IMR-90 (cell line): ENCODE results near the gene TBCK. TPM values are rescaled to one million over a fixed set of nuclear protein-coding genes. Genes with fewer than 3 reads are reported as not detected.

ENCODE experiments used
- ATAC-seq: fragments of 200-7000 bp; cut with Tn5 transposase; 2 replicates; pipeline ENCODE4 v1.9.1; 2020; ENCODE audit warnings: low read depth, mild to moderate bottlenecking, moderate library complexity
- BruUV-seq: library from RNA; stranded (reverse); fragments of 400-500 nt; replicated peaks from 2 replicates; lab custom pipeline; 2021; lab: Mats Ljungman, UMichigan
- CTCF ChIA-PET: fragments of 300-600 bp; formaldehyde crosslinking; extraction: SDS; loops from one replicate; lab custom pipeline; 2021; ENCODE audit warnings: antibody characterized with exemption; lab: Yijun Ruan, JAX
- POLR2A ChIA-PET: fragments of 300-600 bp; sonication (Branson Sonifier 250); formaldehyde crosslinking; loops from one replicate; lab custom pipeline; 2022; ENCODE audit warnings: antibody characterized with exemption; ENCODE audit not compliant: unreplicated experiment; lab: Charles Lee
- DNase-seq: peaks from one replicate; pipeline ENCODE4 v3.0.0; 2013
- H2AFZ ChIP-seq: replicated peaks from 2 replicates; pipeline ENCODE3; 2013; ENCODE audit warnings: low read length, mild to moderate bottlenecking; ENCODE audit not compliant: poor library complexity
- H2AK5ac ChIP-seq: 2 replicates; pipeline ENCODE4 v1.6.1; 2013; ENCODE audit warnings: low read depth, low read length, inconsistent platforms
- H2AK9ac ChIP-seq: replicated peaks from 2 replicates; pipeline ENCODE3; 2013; ENCODE audit warnings: mild to moderate bottlenecking, low read depth, low read length, moderate library complexity; ENCODE audit not compliant: poor library complexity
- H2BK120ac ChIP-seq: 2 replicates; pipeline ENCODE4 v1.6.1; 2013; ENCODE audit warnings: low read depth, low read length, inconsistent platforms
- H2BK15ac ChIP-seq: 3 replicates; pipeline ENCODE4 v1.6.1; 2013; ENCODE audit warnings: low read depth, low read length, inconsistent platforms
- H2BK20ac ChIP-seq: 2 replicates; pipeline ENCODE4 v1.6.1; 2013; ENCODE audit warnings: low read depth, mild to moderate bottlenecking, inconsistent platforms, low read length, moderate library complexity
- H2BK5ac ChIP-seq: 2 replicates; pipeline ENCODE4 v1.6.1; 2013; ENCODE audit warnings: mild to moderate bottlenecking, low read depth, low read length, inconsistent platforms; ENCODE audit not compliant: poor library complexity, severe bottlenecking
- H3K14ac ChIP-seq: replicated peaks from 2 replicates; pipeline ENCODE4 v1.6.1; 2013; ENCODE audit warnings: low read depth, low read length, inconsistent platforms
- H3K18ac ChIP-seq: 2 replicates; pipeline ENCODE4 v1.6.1; 2013; ENCODE audit warnings: low read depth, low read length, control low read depth
- H3K23ac ChIP-seq: 2 replicates; pipeline ENCODE4 v1.6.1; 2013; ENCODE audit warnings: low read depth, low read length, inconsistent platforms
- H3K27ac ChIP-seq: 2 replicates; pipeline ENCODE4 v1.5.1; 2013; ENCODE audit warnings: mild to moderate bottlenecking, control low read depth, low read length; ENCODE audit not compliant: insufficient read depth
- H3K27me3 ChIP-seq: 2 replicates; pipeline ENCODE4 v1.6.1; 2013; ENCODE audit warnings: low read length; ENCODE audit not compliant: control insufficient read depth, insufficient read depth
- H3K36me3 ChIP-seq: 2 replicates; pipeline ENCODE4 v1.6.1; 2013; ENCODE audit warnings: low read length, mixed read lengths; ENCODE audit not compliant: control insufficient read depth, insufficient read depth
- H3K4ac ChIP-seq: 2 replicates; pipeline ENCODE4 v1.6.1; 2013; ENCODE audit warnings: low read depth, low read length, inconsistent platforms
- H3K4me1 ChIP-seq: 2 replicates; pipeline ENCODE4 v1.6.1; 2013; ENCODE audit warnings: low read length, mixed read lengths; ENCODE audit not compliant: control insufficient read depth, insufficient read depth
- H3K4me2 ChIP-seq: 2 replicates; pipeline ENCODE4 v1.6.1; 2013; ENCODE audit warnings: low read depth, mild to moderate bottlenecking, control low read depth, low read length, moderate library complexity
- H3K4me3 ChIP-seq: 2 replicates; pipeline ENCODE4 v1.5.1; 2013; ENCODE audit warnings: low read depth, mild to moderate bottlenecking, control low read depth, low read length, moderate library complexity; ENCODE audit not compliant: insufficient read depth
- H3K56ac ChIP-seq: 2 replicates; pipeline ENCODE4 v1.6.1; 2013; ENCODE audit warnings: low read length, inconsistent platforms; ENCODE audit not compliant: insufficient read depth; ENCODE audit errors: extremely low read depth
- H3K79me1 ChIP-seq, 2 experiments: 2 replicates each; pipeline ENCODE4 v1.6.1; 2013; ENCODE audit warnings: low read length in 2 of 2, inconsistent platforms in 1 of 2, low read depth in 1 of 2
- H3K9ac ChIP-seq: 2 replicates; pipeline ENCODE4 v1.6.1; 2013; ENCODE audit warnings: low read depth, low read length, control low read depth
- H3K9me1 ChIP-seq: 2 replicates; pipeline ENCODE4 v1.6.1; 2013; ENCODE audit warnings: low read length, inconsistent platforms; ENCODE audit not compliant: insufficient read depth
- H3K9me3 ChIP-seq: 2 replicates; pipeline ENCODE4 v1.6.1; 2013; ENCODE audit warnings: low read length; ENCODE audit not compliant: control insufficient read depth, insufficient read depth
- H4K20me1 ChIP-seq: 2 replicates; pipeline ENCODE4 v1.6.1; 2013; ENCODE audit warnings: low read length, inconsistent platforms; ENCODE audit not compliant: insufficient read depth
- H4K5ac ChIP-seq: 2 replicates; pipeline ENCODE4 v1.6.1; 2013; ENCODE audit warnings: mild to moderate bottlenecking, low read depth, low read length, control low read depth
- H4K8ac ChIP-seq, 2 experiments: 2 replicates each; pipeline ENCODE4 v1.6.1; 2013; ENCODE audit warnings: low read depth in 2 of 2, low read length in 2 of 2, control low read depth in 1 of 2, inconsistent platforms in 1 of 2
- H4K91ac ChIP-seq: 2 replicates; pipeline ENCODE4 v1.6.1; 2013; ENCODE audit warnings: low read depth, low read length, inconsistent platforms; ENCODE audit not compliant: insufficient read depth
- CEBPB ChIP-seq: IDR thresholded peaks from 2 replicates; pipeline ENCODE4 v1.6.1; 2012; ENCODE audit warnings: low read depth, low read length, improper control_type of control experiment
- ELK1 ChIP-seq: fragments of 150-350 bp; IDR thresholded peaks from 2 replicates; pipeline ENCODE4 v1.6.1; 2016; ENCODE audit warnings: low read depth, mild to moderate bottlenecking, low read length, moderate library complexity, borderline replicate concordance
- FOS ChIP-seq: fragments of 150-350 bp; IDR thresholded peaks from 2 replicates; pipeline ENCODE4 v1.6.1; 2016; ENCODE audit warnings: low read depth, low read length
- MAZ ChIP-seq: IDR thresholded peaks from 2 replicates; pipeline ENCODE4 v1.6.1; 2012; ENCODE audit warnings: low read depth, mild to moderate bottlenecking, low read length, improper control_type of control experiment, moderate library complexity, borderline replicate concordance
- MXI1 ChIP-seq: IDR thresholded peaks from 2 replicates; pipeline ENCODE4 v1.6.1; 2012; ENCODE audit warnings: low read depth, mild to moderate bottlenecking, low read length, moderate library complexity, borderline replicate concordance
- NFE2L2 ChIP-seq: fragments of 150-350 bp; IDR thresholded peaks from 2 replicates; pipeline ENCODE4 v1.6.1; 2016; ENCODE audit warnings: low read depth, mild to moderate bottlenecking, low read length
- POLR2A ChIP-seq: IDR thresholded peaks from 2 replicates; pipeline ENCODE4 v1.6.1; 2012; ENCODE audit warnings: mild to moderate bottlenecking, low read depth, low read length
- RFX5 ChIP-seq: IDR thresholded peaks from 2 replicates; pipeline ENCODE4 v1.8.0; 2012; ENCODE audit warnings: low read depth, mild to moderate bottlenecking, low read length, moderate library complexity
- SMC3 ChIP-seq: fragments of 150-350 bp; IDR thresholded peaks from 2 replicates; pipeline ENCODE4 v1.6.1; 2016; ENCODE audit warnings: low read depth, mild to moderate bottlenecking, antibody characterized with exemption, low read length, moderate library complexity
- USF2 ChIP-seq: fragments of 150-350 bp; IDR thresholded peaks from 2 replicates; pipeline ENCODE4 v1.6.1; 2017; ENCODE audit warnings: mild to moderate bottlenecking, antibody characterized with exemption, low read length, low read depth
- WGBS, 2 experiments: methylation state at CpG; one replicate each; pipeline versions ENCODE4 v1.1.5 to v1.1.7; 2013; ENCODE audit warnings: missing lambda C conversion rate in 2 of 2; ENCODE audit not compliant: insufficient read length in 1 of 2; ENCODE audit errors: extremely low coverage in 2 of 2; 5-methylcytosine and 5-hydroxymethylcytosine counted together
- dilution Hi-C: fragments of 300-500 bp; cut with HindIII; formaldehyde crosslinking; loops from one replicate; pipeline ENCODE4 v1.14.3; 2018; ENCODE audit warnings: low sequenced_read_pairs; ENCODE audit not compliant: unreplicated experiment
- in situ Hi-C: fragments of 300-500 bp; cut with MboI; formaldehyde crosslinking; loops from 3 replicates; pipeline ENCODE4 v1.14.3; 2019; ENCODE audit warnings: low sequenced_read_pairs, inconsistent platforms, mixed read lengths
- intact Hi-C: fragments of 100-400 bp; cut with micrococcal nuclease; formaldehyde crosslinking; loops from 2 replicates; pipeline ENCODE4 v1.10.0; 2022
- polyA plus RNA-seq, 3 experiments: library from polyadenylated mRNA; depleted of rRNA; stranded (reverse); fragments of >200 nt; gene quantifications; 2 replicates each; pipeline ENCODE4 v1.2.3, GENCODE V29; 2012; ENCODE audit warnings: low replicate concordance in 1 of 3
- total RNA-seq: library from RNA; depleted of rRNA; stranded (reverse); fragments of >200 nt; gene quantifications from 2 replicates; pipeline ENCODE4 v1.2.3, GENCODE V29; 2012

TBCK gene
- total and polyA plus RNA-seq, 2 of the 4 experiments (the other 2 are of a cell fraction), result 10.7 to 29.9 TPM

GRCh38 chr4:106035204-106035603 lies 280.8 kb downstream of the TBCK start:
- H3K9me1 ChIP-seq, result no peaks in the 10 kb centered on the region
- H4K8ac ChIP-seq, result no peak overlapping the region
- no peak overlapping the region for H3K9ac ChIP-seq
- H3K79me1 ChIP-seq, result no peaks in the 10 kb centered on the region
- H3K9me3 ChIP-seq, result no peaks in the 10 kb centered on the region
- H2AK9ac ChIP-seq, result no peak overlapping the region
- no peak overlapping the region for H3K14ac ChIP-seq
- BruUV-seq, result no TSS peak
- no peak overlapping the region for H3K18ac ChIP-seq
- ChIA-PET CTCF (no interaction called here), POLR2A (no interaction called here)
- H2BK5ac ChIP-seq, result no peak overlapping the region
- DNase-seq (no peak), ATAC-seq (no peak)
- no peak overlapping the region for H3K23ac ChIP-seq
- H4K5ac ChIP-seq, result no peak overlapping the region
- no peak overlapping the region for H2AK5ac ChIP-seq
- no CpG with 5 or more reads among the region's 1 CpG for WGBS, 2 experiments
- no peak overlapping the region for H2AFZ ChIP-seq
- dilution Hi-C loops (no loop called here), in situ Hi-C loops (no loop called here), intact Hi-C loops (no loop called here)
- H3K27ac ChIP-seq, result no peak overlapping the region
- no peak overlapping the region for H3K4ac ChIP-seq
- H2BK15ac ChIP-seq, result no peak overlapping the region
- no peak overlapping the region for H2BK20ac ChIP-seq
- H3K27me3 ChIP-seq, result no peaks in the 10 kb centered on the region
- no peak overlapping the region for H2BK120ac ChIP-seq
- no peaks in the 10 kb centered on the region for H3K36me3 ChIP-seq
- H3K56ac ChIP-seq, result no peak overlapping the region
- H3K4me3 ChIP-seq, result no peak overlapping the region
- no peak for TF ChIP-seq FOS
- TF ChIP-seq MAZ, result no peak
- no peak for TF ChIP-seq POLR2A
- TF ChIP-seq MXI1, result no peak
- no peak for TF ChIP-seq ELK1
- no peak for TF ChIP-seq CEBPB
- no peak for TF ChIP-seq USF2
- TF ChIP-seq RFX5, result no peak
- TF ChIP-seq NFE2L2, result no peak
- TF ChIP-seq SMC3, result no peak
- no peak overlapping the region for H4K91ac ChIP-seq
- H3K4me1 ChIP-seq, result no peaks in the 10 kb centered on the region
- no peak overlapping the region for H3K4me2 ChIP-seq
- no peaks in the 10 kb centered on the region for H4K20me1 ChIP-seq
